ENCODE data around the gene CDR2. TPM values are rescaled to one million over a fixed set of nuclear protein-coding genes. Genes with fewer than 3 reads are reported as not detected.

CDR2 gene
- total and polyA plus RNA-seq, 9 of the 15 experiments (the other 6 are each of a cell fraction or from before 2014, with no cell fraction given): 4.6 to 30.3 (median 19.9) TPM

GRCh38 chr16:22333457-22333994 is 40.9 kb downstream of the CDR2 start:
- in situ Hi-C loops (cut with MboI) (no loop called here), intact Hi-C loops (cut with micrococcal nuclease) (no loop called here)
- Histone ChIP-seq H3K4me1 (replicated peaks in 1 of 2; ENCODE audit: control insufficient read depth in 2 of 2, insufficient read depth in 2 of 2, low read length in 2 of 2) (no peaks in the 10 kb centered on the region), H3K4me3 (no peak overlapping the region), H3K27me3 (ENCODE audit: control insufficient read depth in 2 of 2, insufficient read depth in 2 of 2, low read length in 2 of 2) (no peaks in the 10 kb centered on the region), H3K9me1 (ENCODE audit: control insufficient read depth, insufficient read depth, low read length) (no peaks in the 10 kb centered on the region), H3K9me3 (replicated peaks; ENCODE audit: control insufficient read depth, insufficient read depth, low read depth, low read length) (peaks cover 7% of the 10 kb centered on the region), H3K9ac (ENCODE audit: insufficient read depth in 1 of 2, low read depth in 2 of 2, low read length in 2 of 2) (no peak overlapping the region), H3K4me2 (ENCODE audit: insufficient read depth, low read length) (no peak overlapping the region), H4K20me1 (replicated peaks; ENCODE audit: control insufficient read depth, insufficient read depth, low read length) (no peaks in the 10 kb centered on the region), H3K79me2 (ENCODE audit: control insufficient read depth, insufficient read depth, low read length) (no peaks in the 10 kb centered on the region), H2AFZ (ENCODE audit: low read depth, low read length) (no peak overlapping the region), H3K27ac (ENCODE audit: extremely low read depth, low read depth, low read length) (no peak overlapping the region), H3K36me3 (ENCODE audit: control insufficient read depth, insufficient read depth, low read length) (peaks cover 76% of the 10 kb centered on the region)
- CTCF ChIA-PET (ENCODE audit: low intra/inter-chr PET ratio): no interaction called here
- FAIRE-seq (no peak), ATAC-seq (no peak), DNase-seq (ENCODE audit: extremely low read depth in 1 of 4, low spot score in 3 of 4) (no peak)
- POLR2A ChIA-PET: interaction anchor here (1.6 kb wide), 1 partner anchor 9 kb away, joined by 5 read pairs; no protein-coding TSS in a partner anchor
- no TSS peak for BruUV-seq (replicated peaks)
- no peak for TF ChIP-seq NR2C2 (CRISPR knock-in tag; IDR thresholded peaks at IDR 0.05)
- no peak for TF ChIP-seq NR2C2 (tag; IDR thresholded peaks at IDR 0.05)
- TF ChIP-seq POLR3G (IDR thresholded peaks at IDR 0.05; ENCODE audit: extremely low read depth, insufficient read length, insufficient replicate concordance): no peak
- no peak for TF ChIP-seq ZNF79 (CRISPR knock-in tag; IDR thresholded peaks at IDR 0.05; ENCODE audit: low read depth)
- no peak for TF ChIP-seq LARP7 (IDR thresholded peaks at IDR 0.05)
- no peak for TF ChIP-seq NEUROD1 (IDR thresholded peaks at IDR 0.05; ENCODE audit: borderline replicate concordance, low read depth, low read length, partially characterized antibody)
- no peak for TF ChIP-seq SREBF1 (IDR thresholded peaks at IDR 0.05; ENCODE audit: borderline replicate concordance, low read depth, low read length)
- 69% methylated on average over 6 of the region's 6 CpGs for WGBS (ENCODE audit: insufficient coverage, low coverage, missing lambda C conversion rate)
